NCI-H82 treated with DMSO at 0.1 percent for 48 hours (cell line): ENCODE results near the gene SIX5.

Experiments
- DNase-seq: peaks from one replicate; lab custom pipeline; 2025; ENCODE audit not compliant: unreplicated experiment; lab: John Stamatoyannopoulos, UW

SIX5 gene

GRCh38 chr19:45716359-45717130 lies 52.5 kb downstream of the SIX5 start:
- no peak for DNase-seq

DNA sequence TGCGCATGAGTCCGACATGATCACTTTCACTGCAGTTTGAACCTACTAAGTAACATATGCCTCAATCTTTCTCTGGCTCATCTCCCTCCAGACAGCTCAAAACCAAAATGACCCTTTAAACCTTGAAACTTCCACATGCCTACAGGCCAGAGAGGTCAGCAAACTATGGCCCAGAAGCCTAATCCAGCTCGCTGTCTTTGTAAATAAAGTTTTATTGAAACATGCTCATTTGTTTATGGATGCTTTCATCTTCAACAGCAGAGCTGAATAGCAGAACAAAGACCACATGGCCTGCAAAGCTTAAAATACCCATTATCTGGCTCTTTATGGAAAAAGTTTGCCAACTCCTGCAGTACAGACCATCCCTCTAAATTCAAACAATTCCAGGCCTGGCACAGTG lies 53.9 kb downstream of the SIX5 start:
- no peak for DNase-seq
